Loucy (cell line): ENCODE results near the gene RCAN2.

Experiments
- H2AFZ ChIP-seq: fragments of 200-600 bp; sonication (generic); 2 replicates; pipeline ENCODE4 v1.6.0; 2016; ENCODE audit warnings: antibody characterized with exemption, mild to moderate bottlenecking, low read length, moderate library complexity
- H3F3A ChIP-seq: fragments of 200-600 bp; 2 replicates; pipeline ENCODE4 v1.6.0; 2016; ENCODE audit warnings: antibody characterized with exemption, low read depth, mild to moderate bottlenecking
- H3K27me3 ChIP-seq: fragments of 200-600 bp; sonication (generic); 2 replicates; pipeline ENCODE4 v1.6.1; 2014; ENCODE audit warnings: low read length, mild to moderate bottlenecking; ENCODE audit not compliant: insufficient read depth, poor library complexity, severe bottlenecking
- H3K36me3 ChIP-seq: fragments of 200-600 bp; sonication (generic); 2 replicates; pipeline ENCODE4 v1.6.1; 2016; ENCODE audit warnings: low read length; ENCODE audit not compliant: insufficient read depth
- H3K4me1 ChIP-seq: fragments of 200-600 bp; sonication (generic); 2 replicates; pipeline ENCODE4 v1.5.1; 2014; ENCODE audit warnings: low read length, mild to moderate bottlenecking; ENCODE audit not compliant: insufficient read depth, poor library complexity, severe bottlenecking
- H3K4me2 ChIP-seq: fragments of 200-600 bp; sonication (generic); 2 replicates; pipeline ENCODE4 v1.6.0; 2014; ENCODE audit warnings: antibody characterized with exemption, low read length, low read depth, mild to moderate bottlenecking; ENCODE audit not compliant: poor library complexity, severe bottlenecking
- H3K4me3 ChIP-seq: fragments of 200-600 bp; sonication (generic); 2 replicates; pipeline ENCODE4 v1.5.1; 2014; ENCODE audit warnings: low read length, mild to moderate bottlenecking, mixed read lengths; ENCODE audit not compliant: poor library complexity, severe bottlenecking
- H3K79me2 ChIP-seq: fragments of 200-600 bp; sonication (generic); 2 replicates; pipeline ENCODE4 v1.6.1; 2014; ENCODE audit warnings: low read length; ENCODE audit not compliant: insufficient read depth
- H3K9ac ChIP-seq: fragments of 200-600 bp; sonication (generic); 2 replicates; pipeline ENCODE4 v1.6.0; 2014; ENCODE audit warnings: mild to moderate bottlenecking, low read depth, low read length, moderate library complexity; ENCODE audit not compliant: poor library complexity, severe bottlenecking
- H3K9me2 ChIP-seq: fragments of 200-600 bp; sonication (generic); replicated peaks from 2 replicates; pipeline ENCODE4 v1.6.1; 2016; ENCODE audit warnings: low read depth, low read length, mixed read lengths
- H3K9me3 ChIP-seq: fragments of 200-600 bp; sonication (generic); 2 replicates; pipeline ENCODE4 v1.6.1; 2014; ENCODE audit warnings: mild to moderate bottlenecking, antibody characterized with exemption, low read length, low read depth; ENCODE audit not compliant: insufficient read depth
- H4K20me1 ChIP-seq: fragments of 200-600 bp; sonication (generic); 2 replicates; pipeline ENCODE4 v1.6.0; 2014; ENCODE audit warnings: antibody characterized with exemption, low read length, mild to moderate bottlenecking; ENCODE audit not compliant: insufficient read depth, poor library complexity, severe bottlenecking
- CTCF ChIP-seq: fragments of 200-600 bp; sonication (generic); conservative IDR thresholded peaks from 2 replicates; pipeline ENCODE4 v1.5.1; 2014; ENCODE audit warnings: mild to moderate bottlenecking, antibody characterized with exemption, low read length
- EZH2phosphoT487 ChIP-seq: fragments of 200-600 bp; IDR thresholded peaks from 2 replicates; pipeline ENCODE4 v1.6.1; 2018; ENCODE audit warnings: antibody characterized with exemption, mild to moderate bottlenecking, moderate library complexity, borderline replicate concordance

The RCAN2 gene

GRCh38 chr6:46501136-46502089 is 10.2 kb upstream of the RCAN2 start:
- Histone ChIP-seq H3K27me3 (no peaks in the 10 kb centered on the region), H3K4me2 (no peak overlapping the region), H3K79me2 (no peaks in the 10 kb centered on the region), H3K4me1 (no peaks in the 10 kb centered on the region), H3K9ac (no peak overlapping the region), H3K9me2 (no peaks in the 10 kb centered on the region; the same call in 1 of the 2 replicates), H3K9me3 (no peaks in the 10 kb centered on the region), H2AFZ (no peak overlapping the region), H3K4me3 (no peak overlapping the region), H3F3A (no peaks in the 10 kb centered on the region), H4K20me1 (no peaks in the 10 kb centered on the region), H3K36me3 (no peaks in the 10 kb centered on the region)
- TF ChIP-seq EZH2phosphoT487 (no peak), CTCF (no peak)

DNA sequence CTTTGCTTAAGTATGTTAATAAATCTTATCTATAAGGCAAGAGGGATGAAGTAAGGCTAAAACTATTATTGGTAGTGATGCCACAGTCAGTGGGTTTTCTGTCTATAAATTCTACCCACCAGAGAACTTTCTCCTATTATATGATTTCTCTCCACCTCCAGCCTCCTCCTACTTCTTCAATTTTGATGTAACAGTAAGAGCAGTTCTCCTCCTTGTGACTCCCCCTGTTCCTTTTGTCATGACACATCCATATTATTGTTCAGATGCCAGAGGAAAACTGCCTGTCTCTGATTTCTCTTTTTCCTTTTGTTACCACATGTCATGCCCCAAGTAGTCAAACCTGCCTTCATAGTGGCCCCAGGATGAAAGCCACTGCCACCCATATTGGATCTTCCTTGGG is 9.1 kb upstream of the RCAN2 start:
- Histone ChIP-seq H4K20me1 (no peaks in the 10 kb centered on the region), H3K36me3 (no peaks in the 10 kb centered on the region), H3K79me2 (no peaks in the 10 kb centered on the region), H3K9ac (no peak overlapping the region), H3K9me3 (no peaks in the 10 kb centered on the region), H3K4me2 (no peak overlapping the region), H3K4me1 (no peaks in the 10 kb centered on the region), H3F3A (no peaks in the 10 kb centered on the region), H3K4me3 (no peak overlapping the region), H3K27me3 (no peaks in the 10 kb centered on the region), H2AFZ (no peak overlapping the region), H3K9me2 (no peaks in the 10 kb centered on the region; the same call in 1 of the 2 replicates)
- TF ChIP-seq CTCF (no peak), EZH2phosphoT487 (no peak)

DNA sequence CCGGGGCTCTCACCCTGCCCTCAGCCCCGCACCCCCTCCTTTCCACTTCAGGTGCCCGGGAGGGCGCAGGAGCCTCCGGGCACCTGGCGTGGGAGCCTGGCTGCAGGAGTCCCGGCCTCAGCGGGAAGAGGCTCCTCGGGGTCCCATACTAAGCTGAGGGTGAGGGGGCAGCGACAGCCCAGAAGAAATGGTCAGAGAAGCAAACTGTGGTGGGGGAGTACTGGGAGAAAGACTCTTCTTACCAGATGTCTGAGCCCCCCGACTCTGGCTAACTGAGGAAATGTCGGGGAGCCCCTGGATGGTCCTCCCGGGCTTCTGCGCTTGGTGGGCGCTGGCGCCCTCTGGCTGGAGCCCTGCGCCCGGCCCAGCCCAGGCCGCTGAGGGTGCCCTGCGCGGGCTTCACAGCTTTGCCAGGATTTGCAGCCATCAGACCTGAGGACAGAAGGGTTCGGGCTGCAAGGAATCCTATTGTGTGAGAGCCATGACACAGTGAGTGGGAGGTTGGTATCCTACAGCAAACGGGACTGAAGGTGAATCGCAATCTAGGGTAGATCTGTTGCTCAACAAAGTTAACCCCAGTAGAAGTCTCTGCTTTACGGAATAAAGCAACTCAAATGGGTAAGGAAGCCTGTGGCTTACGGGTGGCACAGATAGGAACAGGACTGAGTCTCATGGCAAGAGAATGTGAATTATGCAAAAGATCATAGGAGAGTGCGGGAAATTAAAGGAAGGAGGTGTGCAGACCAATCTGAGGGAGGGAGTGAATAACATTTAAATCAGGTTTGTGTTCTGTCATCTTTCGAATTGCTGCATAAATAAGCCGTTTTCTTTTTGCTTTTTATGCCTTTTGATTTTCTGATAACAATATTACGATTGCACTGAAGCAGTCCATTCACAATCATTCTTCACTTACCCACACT is 639 bp upstream of the RCAN2 start:
- Histone ChIP-seq H3K79me2 (no peaks in the 10 kb centered on the region), H2AFZ (no peak overlapping the region), H3K9me3 (no peaks in the 10 kb centered on the region), H3F3A (no peaks in the 10 kb centered on the region), H3K9me2 (no peaks in the 10 kb centered on the region), H3K4me1 (no peaks in the 10 kb centered on the region), H3K36me3 (no peaks in the 10 kb centered on the region), H3K9ac (no peak overlapping the region), H4K20me1 (no peaks in the 10 kb centered on the region), H3K4me2 (no peak overlapping the region), H3K4me3 (no peak overlapping the region), H3K27me3 (no peaks in the 10 kb centered on the region)
- TF ChIP-seq CTCF: no peak
- TF ChIP-seq EZH2phosphoT487: no peak
